Ishikawa (cell line): ENCODE data around the gene AP3B1.

ENCODE experiments used
- CEBPB ChIP-seq: IDR thresholded peaks from 2 replicates; pipeline ENCODE4 v1.6.1; 2012
- FOXM1 ChIP-seq: IDR thresholded peaks from 2 replicates; pipeline ENCODE4 v1.6.1; 2012; ENCODE audit warnings: low read depth, borderline replicate concordance
- NFIC ChIP-seq: IDR thresholded peaks from 2 replicates; pipeline ENCODE4 v1.6.1; 2012
- RAD21 ChIP-seq: IDR thresholded peaks from 2 replicates; pipeline ENCODE4 v1.6.1; 2012; ENCODE audit warnings: low read depth
- TEAD4 ChIP-seq: IDR thresholded peaks from 2 replicates; pipeline ENCODE4 v1.6.1; 2012
- YY1 ChIP-seq: IDR thresholded peaks from 2 replicates; pipeline ENCODE4 v1.6.1; 2012; ENCODE audit warnings: low read depth
- ZBTB7A ChIP-seq: IDR thresholded peaks from 2 replicates; pipeline ENCODE4 v1.6.1; 2012; ENCODE audit warnings: low read depth
- TF ChIP-seq, protein P1 (sequence below): IDR thresholded peaks from 2 replicates; pipeline ENCODE4 v1.6.1; 2012; ENCODE audit warnings: low read depth, mild to moderate bottlenecking

AP3B1 gene

DNA sequence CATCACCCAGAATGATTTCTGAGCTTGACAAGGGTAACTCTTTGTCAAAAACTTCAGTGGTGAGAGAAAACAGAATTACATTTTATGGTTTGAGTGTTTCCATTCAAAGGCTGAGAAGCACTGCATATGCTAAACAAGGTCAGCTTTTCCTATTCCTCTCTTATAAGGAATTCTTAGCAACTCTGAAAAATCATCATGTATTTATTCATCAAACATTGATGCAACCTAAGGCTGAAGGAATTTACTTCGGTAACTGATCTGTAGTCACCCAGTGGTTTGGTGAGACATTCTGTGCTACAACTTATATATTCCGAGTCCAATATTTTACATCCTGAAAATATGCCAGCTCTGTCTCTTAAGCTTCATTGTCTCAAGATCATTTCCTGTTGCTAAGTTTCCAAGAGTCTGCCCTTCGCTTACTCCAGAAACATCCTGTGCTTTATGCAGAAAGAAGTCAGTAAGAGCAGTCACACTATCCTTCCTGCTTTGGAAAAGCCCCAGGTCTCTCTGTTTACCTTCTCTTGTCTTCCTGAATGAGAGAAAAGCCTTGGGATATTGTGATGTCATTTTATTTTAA lies 341.8 kb downstream of the AP3B1 start:
- TF ChIP-seq CEBPB (no peak), YY1 (no peak), NFIC (no peak), ZBTB7A (no peak), RAD21 (no peak), FOXM1 (no peak), TEAD4 (no peak)
- TF ChIP-seq, protein P1, sequence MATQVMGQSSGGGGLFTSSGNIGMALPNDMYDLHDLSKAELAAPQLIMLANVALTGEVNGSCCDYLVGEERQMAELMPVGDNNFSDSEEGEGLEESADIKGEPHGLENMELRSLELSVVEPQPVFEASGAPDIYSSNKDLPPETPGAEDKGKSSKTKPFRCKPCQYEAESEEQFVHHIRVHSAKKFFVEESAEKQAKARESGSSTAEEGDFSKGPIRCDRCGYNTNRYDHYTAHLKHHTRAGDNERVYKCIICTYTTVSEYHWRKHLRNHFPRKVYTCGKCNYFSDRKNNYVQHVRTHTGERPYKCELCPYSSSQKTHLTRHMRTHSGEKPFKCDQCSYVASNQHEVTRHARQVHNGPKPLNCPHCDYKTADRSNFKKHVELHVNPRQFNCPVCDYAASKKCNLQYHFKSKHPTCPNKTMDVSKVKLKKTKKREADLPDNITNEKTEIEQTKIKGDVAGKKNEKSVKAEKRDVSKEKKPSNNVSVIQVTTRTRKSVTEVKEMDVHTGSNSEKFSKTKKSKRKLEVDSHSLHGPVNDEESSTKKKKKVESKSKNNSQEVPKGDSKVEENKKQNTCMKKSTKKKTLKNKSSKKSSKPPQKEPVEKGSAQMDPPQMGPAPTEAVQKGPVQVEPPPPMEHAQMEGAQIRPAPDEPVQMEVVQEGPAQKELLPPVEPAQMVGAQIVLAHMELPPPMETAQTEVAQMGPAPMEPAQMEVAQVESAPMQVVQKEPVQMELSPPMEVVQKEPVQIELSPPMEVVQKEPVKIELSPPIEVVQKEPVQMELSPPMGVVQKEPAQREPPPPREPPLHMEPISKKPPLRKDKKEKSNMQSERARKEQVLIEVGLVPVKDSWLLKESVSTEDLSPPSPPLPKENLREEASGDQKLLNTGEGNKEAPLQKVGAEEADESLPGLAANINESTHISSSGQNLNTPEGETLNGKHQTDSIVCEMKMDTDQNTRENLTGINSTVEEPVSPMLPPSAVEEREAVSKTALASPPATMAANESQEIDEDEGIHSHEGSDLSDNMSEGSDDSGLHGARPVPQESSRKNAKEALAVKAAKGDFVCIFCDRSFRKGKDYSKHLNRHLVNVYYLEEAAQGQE = no peak
